Measurements from ENCODE around the gene BCL2. TPM values are rescaled to one million over a fixed set of nuclear protein-coding genes. Genes with fewer than 3 reads are reported as not detected.
A peak's percentile ranks its signal among the peaks of the same experiment; 100 is the strongest.

BCL2 gene
- total RNA-seq, 2 donors from 2014 or later = 95.4 to 269 TPM

GRCh38 chr18:63168287-63168686 lies 151.3 kb downstream of the BCL2 start:
- Mint-ChIP-seq H3K27ac (no peak overlapping the region), H3K36me3 (ENCODE audit: low read depth) (peaks cover 88% of the 10 kb centered on the region), H3K9me3 (peaks cover 6% of the 10 kb centered on the region), H3K4me3 (no peak overlapping the region), H3K27me3 (no peaks in the 10 kb centered on the region), H3K4me1 (peaks cover 47% of the 10 kb centered on the region)
- no peak for ATAC-seq (replicated peaks)

GRCh38 chr18:63166142-63166541 lies 153.4 kb downstream of the BCL2 start:
- Mint-ChIP-seq H3K36me3 (ENCODE audit: low read depth) (peaks cover 85% of the 10 kb centered on the region), H3K4me1 (peaks cover 59% of the 10 kb centered on the region), H3K4me3 (no peak overlapping the region), H3K9me3 (peaks cover 10% of the 10 kb centered on the region), H3K27ac (peak overlapping the region; percentile 80), H3K27me3 (no peaks in the 10 kb centered on the region)
- ATAC-seq (replicated peaks) = no peak

GRCh38 chr18:63164396-63164795 lies 155.2 kb downstream of the BCL2 start:
- Mint-ChIP-seq H3K9me3 (peaks cover 10% of the 10 kb centered on the region), H3K4me1 (peaks cover 68% of the 10 kb centered on the region), H3K4me3 (peak overlapping the region; percentile 75), H3K36me3 (ENCODE audit: low read depth) (peaks cover 85% of the 10 kb centered on the region), H3K27me3 (no peaks in the 10 kb centered on the region), H3K27ac (peak overlapping the region; percentile 98)
- no peak for ATAC-seq (replicated peaks)

GRCh38 chr18:63162271-63163014 lies 157.1 kb downstream of the BCL2 start:
- Mint-ChIP-seq H3K4me1 (peaks cover 74% of the 10 kb centered on the region), H3K9me3 (peaks cover 10% of the 10 kb centered on the region), H3K27ac (peak overlapping the region; percentile 98), H3K4me3 (peak overlapping the region; percentile 75), H3K36me3 (ENCODE audit: low read depth) (peaks cover 95% of the 10 kb centered on the region), H3K27me3 (no peaks in the 10 kb centered on the region)
- ATAC-seq (replicated peaks) = peak; percentile 5

GRCh38 chr18:63161761-63162195 lies 157.8 kb downstream of the BCL2 start:
- peaks cover 69% of the 10 kb centered on the region for H3K4me1 Mint-ChIP-seq
- peaks cover 95% of the 10 kb centered on the region for H3K36me3 Mint-ChIP-seq (ENCODE audit: low read depth)
- peak overlapping the region; percentile 75 for H3K4me3 Mint-ChIP-seq
- peak overlapping the region; percentile 98 for H3K27ac Mint-ChIP-seq
- ATAC-seq (replicated peaks) = peak; percentile 69
- no peaks in the 10 kb centered on the region for H3K27me3 Mint-ChIP-seq
- peaks cover 10% of the 10 kb centered on the region for H3K9me3 Mint-ChIP-seq

- H3K36me3 Mint-ChIP-seq (ENCODE audit: low read depth) = peaks cover 95% of the 10 kb centered on the region
- no peaks in the 10 kb centered on the region for H3K27me3 Mint-ChIP-seq
- ATAC-seq (replicated peaks) = peak; percentile 45
- H3K4me3 Mint-ChIP-seq = peak overlapping the region; percentile 75
- H3K4me1 Mint-ChIP-seq = peaks cover 68% of the 10 kb centered on the region
- H3K9me3 Mint-ChIP-seq = peaks cover 10% of the 10 kb centered on the region
- peak overlapping the region; percentile 98 for H3K27ac Mint-ChIP-seq
Measured at GRCh38 chr18:63161032-63161760, 158.4 kb downstream of the BCL2 start.

- peak overlapping the region; percentile 98 for H3K27ac Mint-ChIP-seq
- no peaks in the 10 kb centered on the region for H3K27me3 Mint-ChIP-seq
- peaks cover 60% of the 10 kb centered on the region for H3K4me1 Mint-ChIP-seq
- peak; percentile 8 for ATAC-seq (replicated peaks)
- H3K4me3 Mint-ChIP-seq = peak overlapping the region; percentile 75
- peaks cover 95% of the 10 kb centered on the region for H3K36me3 Mint-ChIP-seq (ENCODE audit: low read depth)
- peaks cover 10% of the 10 kb centered on the region for H3K9me3 Mint-ChIP-seq
Measured at GRCh38 chr18:63160172-63160995, 159.2 kb downstream of the BCL2 start.

GRCh38 chr18:63159590-63159989 lies 160.0 kb downstream of the BCL2 start:
- Mint-ChIP-seq H3K36me3 (ENCODE audit: low read depth) (peaks cover 97% of the 10 kb centered on the region), H3K4me1 (peaks cover 58% of the 10 kb centered on the region), H3K27ac (peak overlapping the region; percentile 98), H3K27me3 (no peaks in the 10 kb centered on the region), H3K4me3 (peak overlapping the region; percentile 75), H3K9me3 (peaks cover 10% of the 10 kb centered on the region)
- peak; percentile 5 for ATAC-seq (replicated peaks)

- Mint-ChIP-seq H3K27ac (peak overlapping the region; percentile 98), H3K4me1 (peaks cover 57% of the 10 kb centered on the region), H3K4me3 (peak overlapping the region; percentile 75), H3K9me3 (peaks cover 5% of the 10 kb centered on the region), H3K36me3 (ENCODE audit: low read depth) (peaks cover 97% of the 10 kb centered on the region), H3K27me3 (no peaks in the 10 kb centered on the region)
- peak; percentile 25 for ATAC-seq (replicated peaks)
Measured at GRCh38 chr18:63158676-63159291, 160.8 kb downstream of the BCL2 start.

GRCh38 chr18:63158012-63158631 lies 161.4 kb downstream of the BCL2 start:
- H3K27me3 Mint-ChIP-seq = no peaks in the 10 kb centered on the region
- H3K27ac Mint-ChIP-seq = peak overlapping the region; percentile 98
- peaks cover 97% of the 10 kb centered on the region for H3K36me3 Mint-ChIP-seq (ENCODE audit: low read depth)
- peaks cover 3% of the 10 kb centered on the region for H3K9me3 Mint-ChIP-seq
- H3K4me1 Mint-ChIP-seq = peaks cover 51% of the 10 kb centered on the region
- peak overlapping the region; percentile 75 for H3K4me3 Mint-ChIP-seq
- no peak for ATAC-seq (replicated peaks)

GRCh38 chr18:63157293-63158011 lies 162.1 kb downstream of the BCL2 start:
- peak overlapping the region; percentile 75 for H3K4me3 Mint-ChIP-seq
- H3K36me3 Mint-ChIP-seq (ENCODE audit: low read depth) = peaks cover 99% of the 10 kb centered on the region
- peaks cover 50% of the 10 kb centered on the region for H3K4me1 Mint-ChIP-seq
- no peaks in the 10 kb centered on the region for H3K27me3 Mint-ChIP-seq
- H3K9me3 Mint-ChIP-seq = no peaks in the 10 kb centered on the region
- H3K27ac Mint-ChIP-seq = peak overlapping the region; percentile 98
- no peak for ATAC-seq (replicated peaks)

- ATAC-seq (replicated peaks) = no peak
- Mint-ChIP-seq H3K9me3 (no peaks in the 10 kb centered on the region), H3K4me3 (peak overlapping the region; percentile 75), H3K36me3 (ENCODE audit: low read depth) (peaks cover 100% of the 10 kb centered on the region), H3K4me1 (peaks cover 54% of the 10 kb centered on the region), H3K27ac (peak overlapping the region; percentile 98), H3K27me3 (no peaks in the 10 kb centered on the region)
Measured at GRCh38 chr18:63155910-63156773, 163.4 kb downstream of the BCL2 start.

Data from activated T-helper 17 cell treated with anti-CD3 and anti-CD28 coated beads, Interleukin-2, amount 50 U/mL, for 72 hours (primary cell).